Heart right ventricle (tissue), 16 donors: Measurements from ENCODE around the gene RGS6. TPM values are rescaled to one million over a fixed set of nuclear protein-coding genes. Genes with fewer than 3 reads are reported as not detected.
A peak's percentile ranks its signal among the peaks of the same experiment; 100 is the strongest.

Experiments used
- ATAC-seq, 8 donors: fragments of 200-7000 bp; cut with Tn5 transposase; one replicate each; pipeline ENCODE4 v1.9.1; 2020; ENCODE audit warnings: mild to moderate bottlenecking in 8 of 8, moderate library complexity in 8 of 8, moderate number of reproducible peaks in 1 of 8
- DNase-seq, 2 donors: peaks; one replicate each; pipeline ENCODE4 v3.0.0-alpha.2; 2020
- H3K27ac ChIP-seq, 10 donors: fragments of 200-600 bp; sonication (generic) in 2 of 10; one replicate each; pipeline versions ENCODE4 v1.5.0 to v1.8.0; 2020 to 2022; ENCODE audit warnings: mild to moderate bottlenecking in 3 of 10
- H3K27me3 ChIP-seq, 7 donors: fragments of 200-600 bp; one replicate each; pipeline ENCODE4 v1.8.0; 2021 to 2022; ENCODE audit warnings: mild to moderate bottlenecking in 2 of 7
- H3K36me3 ChIP-seq, 9 donors: fragments of 200-600 bp; sonication (generic) in 1 of 9; one replicate each; pipeline versions ENCODE4 v1.5.0 to v1.8.0; 2020 to 2022; ENCODE audit warnings: mild to moderate bottlenecking in 2 of 9
- H3K4me1 ChIP-seq, 9 donors: fragments of 200-600 bp; sonication (generic) in 1 of 9; one replicate each; pipeline versions ENCODE4 v1.5.0 to v1.8.0; 2020 to 2022; ENCODE audit warnings: mild to moderate bottlenecking in 4 of 9
- H3K4me3 ChIP-seq, 10 donors: fragments of 200-600 bp; sonication (generic) in 2 of 10; one replicate each; pipeline versions ENCODE4 v1.5.0 to v1.8.0; 2020 to 2022; ENCODE audit warnings: mild to moderate bottlenecking in 7 of 10, moderate library complexity in 2 of 10
- H3K9me3 ChIP-seq, 11 donors: fragments of 200-600 bp in 10 of 11; sonication (generic) in 2 of 11; one replicate each; pipeline versions ENCODE4 v1.5.0 to v1.8.0; 2013 to 2022; ENCODE audit warnings: mild to moderate bottlenecking in 2 of 11, control low read depth in 1 of 11, moderate library complexity in 1 of 11
- CTCF ChIP-seq, 9 donors: fragments of 200-600 bp; sonication (generic) in 2 of 9; IDR thresholded peaks; one replicate each; pipeline versions ENCODE4 v1.5.0 to v1.8.0; 2021 to 2022; ENCODE audit warnings: antibody characterized with exemption in 9 of 9, mild to moderate bottlenecking in 5 of 9, moderate library complexity in 1 of 9
- WGBS, 2 donors: extraction: QIAGEN DNeasy Blood & Tissue Kit; methylation state at CpG; one replicate each; pipeline ENCODE4 v1.1.7; 2013; ENCODE audit warnings: inconsistent platforms in 1 of 2; 5-methylcytosine and 5-hydroxymethylcytosine counted together
- intact Hi-C, 10 donors: fragments of 100-400 bp; cut with DNase I; formaldehyde crosslinking; loops; one replicate each; pipeline versions ENCODE4 v1.11.1 to v1.14.2; 2022
- polyA plus RNA-seq, 2 donors: library from polyadenylated mRNA; stranded (reverse); fragments of 200-250 nt; gene quantifications; one replicate each; pipeline ENCODE4 v1.2.3, GENCODE V29; 2013
- total RNA-seq, 10 donors: library from RNA; stranded (reverse); fragmentation: NEBNext Ultra II Directional in 3 of 10; extraction: Animal tissue kit (Norgen Biotek cat#: 25700) in 3 of 10; gene quantifications; one replicate each; pipeline versions ENCODE4 v1.2.1 to v1.2.4, GENCODE V29; 2021 to 2023
- donor health status: Arrhythmogenic right ventricular cardiomyopathy.
- donor health status: ischemic (EF 13 %, LVEDD 7.1; RV severe dilation, severe dysfunction).
- donor health status: healthy with polysubstance abuse.
- donor health status: DM: no; HTN: yes; CAD: no.
- donor health status: DM: no; HTN: no; CAD: no.
- donor health status: ischemic (EF 25% LVEDD 6.9; RV normal size, moderate dysfunction).
- donor health status: ischemic (EF 25% LVEDD 5.7; RV mildly dilated, moderate dysfunction).
- donor health status: healthy.
- donor health status: DM: yes; HTN: yes; CAD: no.
- donor health status: Ischemic cardiomyopathy.
- donor health status: ischemic (EF 35%, LVEDD 5.7; RV mildly dilated, moderate dysfunction).
- donor health status: nonischemic (EF 11% LVEDD 7.7; RV severe dilation, severe dysfunction).
- donor health status: DM: yes; HTN: yes; CAD: no.
- donor health status: PGD.
- donor health status: ischemic (EF 29% LVEDD 5.4; RV normal size, mild dysfunction).
- donor health status: nonischemic (EF 23%, LVEDD 6.1; RV moderate dilation, normal function).

RGS6 gene
- total and polyA plus RNA-seq, 12 donors = 1.2 to 31.9 (median 19.0) TPM

- H3K27ac ChIP-seq = no peak overlapping the region
- DNase-seq (no peak), ATAC-seq (no peak)
- intact Hi-C loops = no loop called here
- no peaks in the 10 kb centered on the region for H3K27me3 ChIP-seq
- TF ChIP-seq CTCF (IDR thresholded peaks at IDR 0.05) = no peak
- H3K36me3 ChIP-seq = no peaks in the 10 kb centered on the region
- H3K9me3 ChIP-seq = peaks cover 0 to 20% (median 8%) of the 10 kb centered on the region in 11 donors
- peaks cover 0 to 7% (median 0%) of the 10 kb centered on the region in 9 donors for H3K4me1 ChIP-seq
- H3K4me3 ChIP-seq = no peak overlapping the region
Observed at GRCh38 chr14:72040528-72040927, 108.3 kb downstream of the RGS6 start.

GRCh38 chr14:72045271-72045670 is 113.0 kb downstream of the RGS6 start:
- no peak overlapping the region for H3K27ac ChIP-seq
- H3K36me3 ChIP-seq = no peaks in the 10 kb centered on the region
- 82 to 85% methylated on average over 2 of the region's 2 CpGs for WGBS, 2 donors
- H3K4me1 ChIP-seq = peaks cover 0 to 15% (median 3%) of the 10 kb centered on the region in 9 donors
- no peak for TF ChIP-seq CTCF (IDR thresholded peaks at IDR 0.05)
- DNase-seq (no peak), ATAC-seq (no peak)
- intact Hi-C loops = no loop called here
- no peaks in the 10 kb centered on the region for H3K27me3 ChIP-seq
- peaks cover 0 to 14% (median 6%) of the 10 kb centered on the region in 11 donors for H3K9me3 ChIP-seq
- no peak overlapping the region for H3K4me3 ChIP-seq

DNA sequence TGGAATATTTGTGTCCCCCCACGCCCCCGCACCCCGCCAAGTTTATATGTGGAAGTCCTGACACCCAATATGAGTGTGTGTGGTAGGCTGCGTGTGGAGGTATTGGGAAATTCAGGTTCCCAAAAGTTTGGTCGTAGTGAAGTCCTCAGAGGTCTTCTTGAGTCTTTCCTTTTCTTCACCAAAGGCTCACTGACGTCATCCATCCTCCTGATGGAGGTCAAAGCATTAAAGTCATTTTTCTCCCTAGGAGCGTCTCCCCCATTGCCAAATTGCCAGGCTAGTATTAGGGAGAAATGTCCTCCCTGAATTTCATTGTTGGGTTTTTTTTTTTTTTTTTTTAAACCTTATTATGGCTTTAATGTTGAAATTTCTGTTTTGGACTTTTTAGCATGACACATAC is 113.7 kb downstream of the RGS6 start:
- TF ChIP-seq CTCF (IDR thresholded peaks at IDR 0.05) = no peak
- 90 to 93% methylated on average over 7 of the region's 7 CpGs for WGBS, 2 donors
- Histone ChIP-seq H3K4me1 (peaks cover 0 to 15% (median 3%) of the 10 kb centered on the region in 9 donors), H3K4me3 (no peak overlapping the region), H3K27ac (no peak overlapping the region), H3K9me3 (peaks cover 0 to 8% (median under 1%) of the 10 kb centered on the region in 11 donors), H3K27me3 (no peaks in the 10 kb centered on the region), H3K36me3 (no peaks in the 10 kb centered on the region)
- intact Hi-C loops = no loop called here
- no peak for ATAC-seq
- no peak for DNase-seq

DNA sequence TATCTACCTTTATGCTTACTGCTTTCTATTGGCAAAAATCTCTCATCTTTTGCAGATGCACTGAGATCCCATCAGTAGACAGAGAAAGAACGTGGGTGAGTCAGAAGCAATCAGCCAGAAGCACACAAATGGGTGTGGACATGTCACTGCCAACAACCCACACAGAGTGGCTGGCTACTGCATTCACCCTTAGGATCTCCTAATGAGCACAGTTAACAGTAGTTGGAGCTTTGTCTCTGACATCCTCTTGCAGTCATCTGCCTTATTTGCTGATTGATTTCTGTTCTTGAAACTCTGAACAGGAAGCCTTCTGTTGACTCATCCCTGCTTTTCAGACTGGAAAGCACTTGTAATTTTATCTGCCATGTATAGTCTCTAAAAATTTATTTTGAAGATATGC is 117.2 kb downstream of the RGS6 start:
- ATAC-seq = peak in 2 of 8 donors; percentile 51 to 56
- WGBS, 2 donors = 28 to 42% methylated on average over 1 of the region's 1 CpG

More for the DNA sequence above, 117.2 kb downstream of the RGS6 start:
- peaks cover 0 to 15% (median 3%) of the 10 kb centered on the region in 9 donors for H3K4me1 ChIP-seq
- no peak overlapping the region for H3K27ac ChIP-seq
- TF ChIP-seq CTCF (IDR thresholded peaks at IDR 0.05) = no peak
- H3K27me3 ChIP-seq = no peaks in the 10 kb centered on the region
- no peak overlapping the region for H3K4me3 ChIP-seq
- no peaks in the 10 kb centered on the region for H3K36me3 ChIP-seq
- DNase-seq = no peak
- H3K9me3 ChIP-seq = no peaks in the 10 kb centered on the region
- intact Hi-C loops = no loop called here
